Suppressor macrophage treated with lipopolysaccharide for 4 hours (primary cell): ENCODE data around the gene DAGLA.
A peak's percentile ranks its signal among the peaks of the same experiment; 100 is the strongest.

Experiments
- DNase-seq: peaks from one replicate; pipeline ENCODE4 v3.0.0-alpha.2; 2020

DAGLA gene

GRCh38 chr11:61731211-61731951 is 51.2 kb downstream of the DAGLA start:
- DNase-seq, result no peak

- DNase-seq, result no peak
Observed at GRCh38 chr11:61731952-61732675, 51.9 kb downstream of the DAGLA start.

GRCh38 chr11:61732705-61733104 is 52.5 kb downstream of the DAGLA start:
- peak; percentile 28 for DNase-seq

- peak; percentile 94 for DNase-seq
Observed at GRCh38 chr11:61733120-61733978, 53.2 kb downstream of the DAGLA start.

- no peak for DNase-seq
Observed at GRCh38 chr11:61734767-61735166, 54.6 kb downstream of the DAGLA start.

- no peak for DNase-seq
Observed at GRCh38 chr11:61735391-61735790, 55.2 kb downstream of the DAGLA start.

- no peak for DNase-seq
Observed at GRCh38 chr11:61736310-61736709, 56.1 kb downstream of the DAGLA start.

- no peak for DNase-seq
Observed at GRCh38 chr11:61737131-61737530, 56.9 kb downstream of the DAGLA start.

- no peak for DNase-seq
Observed at GRCh38 chr11:61737636-61738386, 57.6 kb downstream of the DAGLA start.

GRCh38 chr11:61738776-61739175 is 58.6 kb downstream of the DAGLA start:
- DNase-seq, result no peak

GRCh38 chr11:61739413-61739812 is 59.2 kb downstream of the DAGLA start:
- DNase-seq, result no peak

- no peak for DNase-seq
Observed at GRCh38 chr11:61739966-61740365, 59.8 kb downstream of the DAGLA start.

- peak; percentile 56 for DNase-seq
Observed at GRCh38 chr11:61742391-61742790, 62.2 kb downstream of the DAGLA start.

GRCh38 chr11:61743486-61744095 is 63.4 kb downstream of the DAGLA start:
- DNase-seq, result no peak

GRCh38 chr11:61744181-61744580 is 64.0 kb downstream of the DAGLA start:
- DNase-seq, result no peak

- DNase-seq, result no peak
Observed at GRCh38 chr11:61744609-61745156, 64.5 kb downstream of the DAGLA start.

GRCh38 chr11:61745781-61746441 is 65.7 kb downstream of the DAGLA start:
- no peak for DNase-seq

GRCh38 chr11:61746442-61747191 is 66.4 kb downstream of the DAGLA start:
- DNase-seq, result no peak

- peak; percentile 76 for DNase-seq
Observed at GRCh38 chr11:61747192-61747966, 67.2 kb downstream of the DAGLA start.

- no peak for DNase-seq
Observed at GRCh38 chr11:61747967-61748285, 67.7 kb downstream of the DAGLA start.
